Neural progenitor cell (in vitro differentiated cells): ENCODE data around the gene PSMB3. TPM values are rescaled to one million over a fixed set of nuclear protein-coding genes. Genes with fewer than 3 reads are reported as not detected.

ENCODE experiments used
- DNase-seq: peaks from one replicate; pipeline ENCODE4 v3.0.0-alpha.2; 2016; ENCODE audit warnings: low spot score
- H2AFZ ChIP-seq: fragments of 200-600 bp; sonication (generic); replicated peaks from 2 replicates; pipeline ENCODE4 v1.6.1; 2016; ENCODE audit warnings: antibody characterized with exemption
- H3F3A ChIP-seq: fragments of 200-600 bp; sonication (generic); 2 replicates; pipeline ENCODE4 v1.6.1; 2016; ENCODE audit warnings: antibody characterized with exemption, low read depth
- H3K27ac ChIP-seq: fragments of 200-600 bp; sonication (generic); 2 replicates; pipeline ENCODE4 v1.5.1; 2016; ENCODE audit warnings: mild to moderate bottlenecking
- H3K27me3 ChIP-seq: fragments of 200-600 bp; sonication (generic); 2 replicates; pipeline ENCODE4 v1.6.1; 2016; ENCODE audit warnings: mild to moderate bottlenecking, moderate library complexity
- H3K36me3 ChIP-seq: fragments of 200-600 bp; sonication (generic); 2 replicates; pipeline ENCODE4 v1.5.1; 2016
- H3K4me1 ChIP-seq: fragments of 200-600 bp; sonication (generic); 2 replicates; pipeline ENCODE4 v1.6.1; 2016; ENCODE audit warnings: mixed run types
- H3K4me2 ChIP-seq: fragments of 200-600 bp; sonication (generic); 2 replicates; pipeline ENCODE4 v1.6.1; 2016
- H3K4me3 ChIP-seq: fragments of 200-600 bp; sonication (generic); 2 replicates; pipeline ENCODE4 v1.5.1; 2016
- H3K79me2 ChIP-seq: fragments of 200-600 bp; sonication (generic); 2 replicates; pipeline ENCODE4 v1.6.1; 2016; ENCODE audit warnings: low read depth
- H3K9ac ChIP-seq: fragments of 200-600 bp; sonication (generic); 2 replicates; pipeline ENCODE4 v1.6.1; 2016
- H3K9me3 ChIP-seq: fragments of 200-600 bp; sonication (generic); 2 replicates; pipeline ENCODE4 v1.5.1; 2016; ENCODE audit warnings: low read depth
- H4K20me1 ChIP-seq: fragments of 200-600 bp; sonication (generic); 2 replicates; pipeline ENCODE4 v1.6.1; 2016; ENCODE audit warnings: low read depth
- H3K27ac Mint-ChIP-seq: 3 replicates; pipeline ENCODE4 v1.8.0; 2021; ENCODE audit warnings: mixed read lengths
- H3K27me3 Mint-ChIP-seq: 2 replicates; pipeline ENCODE4 v1.8.0; 2022; ENCODE audit warnings: low read depth, mild to moderate bottlenecking, inconsistent platforms, moderate library complexity, mixed read lengths; ENCODE audit not compliant: insufficient read depth
- H3K36me3 Mint-ChIP-seq: 3 replicates; pipeline ENCODE4 v1.8.0; 2021; ENCODE audit warnings: mixed read lengths
- H3K4me1 Mint-ChIP-seq: 3 replicates; pipeline ENCODE4 v1.8.0; 2021; ENCODE audit warnings: mixed read lengths
- H3K4me3 Mint-ChIP-seq: 3 replicates; pipeline ENCODE4 v1.8.0; 2021; ENCODE audit warnings: mild to moderate bottlenecking, moderate library complexity, mixed read lengths
- H3K9me3 Mint-ChIP-seq: 3 replicates; pipeline ENCODE4 v1.8.0; 2020; ENCODE audit warnings: mixed read lengths
- EZH2 ChIP-seq: fragments of 200-600 bp; sonication (generic); IDR thresholded peaks from 2 replicates; pipeline ENCODE4 v1.6.1; 2017; ENCODE audit warnings: antibody characterized with exemption, mild to moderate bottlenecking, moderate library complexity
- EZH2phosphoT487 ChIP-seq: fragments of 200-600 bp; sonication (generic); IDR thresholded peaks from 2 replicates; pipeline ENCODE4 v1.6.1; 2017; ENCODE audit warnings: antibody characterized with exemption
- total RNA-seq: library from RNA; depleted of rRNA; stranded (reverse); fragments of >200 nt; gene quantifications from 2 replicates; pipeline ENCODE4 v1.2.3, GENCODE V29; 2015; ENCODE audit warnings: low replicate concordance
- TF ChIP-seq, protein P1 (sequence below): fragments of 200-600 bp; sonication (generic); IDR thresholded peaks from 2 replicates; pipeline ENCODE4 v1.5.1; 2017; ENCODE audit warnings: antibody characterized with exemption, mild to moderate bottlenecking

Gene PSMB3
- total RNA-seq, 1 donor from 2014 or later = 127 TPM

DNA sequence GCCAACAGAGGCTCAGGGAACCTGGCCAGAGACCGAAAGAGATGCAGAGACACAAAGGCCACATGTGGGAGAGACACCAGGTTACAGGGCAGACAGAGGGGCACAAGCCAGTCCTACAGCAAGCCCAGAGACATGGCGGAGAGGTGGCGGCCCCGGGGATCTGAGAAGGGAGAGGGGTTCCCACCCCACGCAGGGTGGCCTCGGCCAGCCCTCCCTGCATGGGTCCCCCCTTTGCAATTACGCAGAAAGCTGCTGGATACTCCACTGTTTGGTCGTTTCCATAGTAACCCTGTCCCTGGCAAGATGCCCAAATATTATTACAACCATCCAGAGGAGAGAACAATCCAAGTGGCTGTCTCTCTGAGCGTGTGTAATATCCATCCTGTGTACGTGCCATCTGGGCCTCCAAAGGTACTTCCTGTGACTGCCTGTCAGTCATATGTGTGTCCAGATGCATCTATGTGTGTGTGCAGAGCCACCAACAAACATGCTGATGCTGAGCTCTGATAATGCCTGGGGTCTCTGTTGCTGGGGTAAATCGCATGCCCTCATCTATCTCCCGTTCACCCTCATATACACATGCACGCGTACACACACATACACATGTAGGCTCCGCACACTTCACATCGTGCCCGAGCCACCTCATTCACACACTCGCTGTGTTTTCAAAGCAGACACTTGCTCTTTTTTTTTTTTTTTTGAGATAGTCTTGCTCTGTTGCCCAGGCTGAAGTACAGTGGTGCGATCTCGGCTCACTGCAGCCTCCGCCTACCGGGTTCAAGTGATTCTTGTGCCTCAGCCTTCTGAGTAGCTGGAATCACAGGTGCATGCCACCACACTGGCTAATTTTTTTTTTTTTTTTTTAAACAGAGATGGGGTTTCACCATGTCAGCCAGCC lies 9.9 kb upstream of the PSMB3 start:
- Histone ChIP-seq H3K36me3 (no peaks in the 10 kb centered on the region), H3K27me3 (no peaks in the 10 kb centered on the region), H3K9ac (peak overlapping the region; percentile 32), H2AFZ (no peak overlapping the region), H3F3A (peaks cover 10% of the 10 kb centered on the region), H3K4me1 (peaks cover 17% of the 10 kb centered on the region), H3K27ac (no peak overlapping the region), H3K4me3 (no peak overlapping the region), H3K9me3 (no peaks in the 10 kb centered on the region), H4K20me1 (peaks cover 97% of the 10 kb centered on the region), H3K4me2 (no peak overlapping the region), H3K79me2 (peaks cover 91% of the 10 kb centered on the region)
- Mint-ChIP-seq H3K27ac (peak overlapping the region; percentile 76), H3K36me3 (peaks cover 12% of the 10 kb centered on the region), H3K4me3 (peak overlapping the region; percentile 9), H3K27me3 (peaks cover 8% of the 10 kb centered on the region), H3K4me1 (peaks cover 54% of the 10 kb centered on the region), H3K9me3 (no peaks in the 10 kb centered on the region)
- no peak for DNase-seq
- no peak for TF ChIP-seq EZH2
- TF ChIP-seq EZH2phosphoT487 = no peak
- TF ChIP-seq, protein P1, sequence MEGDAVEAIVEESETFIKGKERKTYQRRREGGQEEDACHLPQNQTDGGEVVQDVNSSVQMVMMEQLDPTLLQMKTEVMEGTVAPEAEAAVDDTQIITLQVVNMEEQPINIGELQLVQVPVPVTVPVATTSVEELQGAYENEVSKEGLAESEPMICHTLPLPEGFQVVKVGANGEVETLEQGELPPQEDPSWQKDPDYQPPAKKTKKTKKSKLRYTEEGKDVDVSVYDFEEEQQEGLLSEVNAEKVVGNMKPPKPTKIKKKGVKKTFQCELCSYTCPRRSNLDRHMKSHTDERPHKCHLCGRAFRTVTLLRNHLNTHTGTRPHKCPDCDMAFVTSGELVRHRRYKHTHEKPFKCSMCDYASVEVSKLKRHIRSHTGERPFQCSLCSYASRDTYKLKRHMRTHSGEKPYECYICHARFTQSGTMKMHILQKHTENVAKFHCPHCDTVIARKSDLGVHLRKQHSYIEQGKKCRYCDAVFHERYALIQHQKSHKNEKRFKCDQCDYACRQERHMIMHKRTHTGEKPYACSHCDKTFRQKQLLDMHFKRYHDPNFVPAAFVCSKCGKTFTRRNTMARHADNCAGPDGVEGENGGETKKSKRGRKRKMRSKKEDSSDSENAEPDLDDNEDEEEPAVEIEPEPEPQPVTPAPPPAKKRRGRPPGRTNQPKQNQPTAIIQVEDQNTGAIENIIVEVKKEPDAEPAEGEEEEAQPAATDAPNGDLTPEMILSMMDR = no peak

GRCh38 chr17:38743556-38744171 lies 8.9 kb upstream of the PSMB3 start:
- Histone ChIP-seq H3K79me2 (peaks cover 97% of the 10 kb centered on the region), H4K20me1 (peaks cover 88% of the 10 kb centered on the region), H3K4me2 (peak overlapping the region; percentile 13), H3F3A (peaks cover 10% of the 10 kb centered on the region), H3K27ac (no peak overlapping the region), H3K9ac (no peak overlapping the region), H3K4me3 (no peak overlapping the region), H3K36me3 (no peaks in the 10 kb centered on the region), H3K27me3 (no peaks in the 10 kb centered on the region), H2AFZ (no peak overlapping the region), H3K4me1 (peaks cover 17% of the 10 kb centered on the region), H3K9me3 (no peaks in the 10 kb centered on the region)
- TF ChIP-seq EZH2 (no peak), EZH2phosphoT487 (no peak)
- TF ChIP-seq, protein P1 = no peak
- Mint-ChIP-seq H3K36me3 (peaks cover 7% of the 10 kb centered on the region), H3K4me1 (peaks cover 54% of the 10 kb centered on the region), H3K27ac (no peak overlapping the region), H3K9me3 (no peaks in the 10 kb centered on the region), H3K27me3 (peaks cover 8% of the 10 kb centered on the region), H3K4me3 (peak overlapping the region; percentile 71)
- no peak for DNase-seq

DNA sequence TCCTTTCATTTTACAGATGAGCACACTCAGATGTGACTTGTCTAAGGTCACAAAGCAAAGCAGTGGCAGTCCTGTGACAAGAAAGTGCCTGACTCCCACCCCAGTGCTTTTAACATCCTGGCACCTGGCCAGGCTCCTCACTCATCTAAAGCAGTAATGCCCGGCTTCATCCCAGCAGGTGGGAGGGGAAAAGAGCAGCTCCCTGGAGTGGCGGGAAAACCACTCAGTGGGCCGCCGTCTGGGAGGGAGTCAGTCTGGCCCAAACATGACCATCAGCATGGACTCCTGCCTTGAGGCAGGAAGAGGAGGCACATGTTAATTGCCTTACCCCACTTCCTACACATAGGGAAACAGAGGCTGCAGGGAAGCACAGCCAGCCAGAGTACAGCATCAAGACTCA lies 7.0 kb upstream of the PSMB3 start:
- H3K27ac Mint-ChIP-seq = no peak overlapping the region
- Histone ChIP-seq H3K36me3 (no peaks in the 10 kb centered on the region), H2AFZ (no peak overlapping the region), H3K9ac (no peak overlapping the region), H4K20me1 (peaks cover 70% of the 10 kb centered on the region), H3K4me3 (no peak overlapping the region), H3K27ac (no peak overlapping the region), H3K27me3 (no peaks in the 10 kb centered on the region), H3F3A (peaks cover 28% of the 10 kb centered on the region), H3K9me3 (no peaks in the 10 kb centered on the region), H3K79me2 (peaks cover 91% of the 10 kb centered on the region), H3K4me2 (peak overlapping the region; percentile 99), H3K4me1 (peaks cover 20% of the 10 kb centered on the region)
- TF ChIP-seq EZH2 = no peak
- TF ChIP-seq EZH2phosphoT487 = no peak
- TF ChIP-seq, protein P1 = no peak
- no peaks in the 10 kb centered on the region for H3K9me3 Mint-ChIP-seq
- H3K4me3 Mint-ChIP-seq = peak overlapping the region; percentile 97
- H3K4me1 Mint-ChIP-seq = peaks cover 56% of the 10 kb centered on the region
- peaks cover 6% of the 10 kb centered on the region for H3K36me3 Mint-ChIP-seq
- peaks cover 9% of the 10 kb centered on the region for H3K27me3 Mint-ChIP-seq
- no peak for DNase-seq
